PC-3 (cell line): ENCODE measurements around the gene OR3A2.

Experiments used
- CTCF ChIP-seq: fragments of 300-600 bp; sonication (generic); conservative IDR thresholded peaks from 2 replicates; pipeline ENCODE4 v1.5.1; 2017; ENCODE audit warnings: antibody characterized with exemption, low read depth, mild to moderate bottlenecking, low read length
- EZH2phosphoT487 ChIP-seq: fragments of 300-600 bp; sonication (generic); IDR thresholded peaks from 2 replicates; pipeline ENCODE4 v1.6.1; 2018; ENCODE audit warnings: mild to moderate bottlenecking, antibody characterized with exemption, low read length, borderline replicate concordance

GRCh38 chr17:3378321-3378720 lies 7.8 kb downstream of the OR3A2 start:
- TF ChIP-seq EZH2phosphoT487 (no peak), CTCF (no peak)
